ENCODE data around the gene MSRB1. TPM values are rescaled to one million over a fixed set of nuclear protein-coding genes. Genes with fewer than 3 reads are reported as not detected.

Gene MSRB1
- polyA plus RNA-seq, 1 donor from 2014 or later: 6.0 TPM

DNA sequence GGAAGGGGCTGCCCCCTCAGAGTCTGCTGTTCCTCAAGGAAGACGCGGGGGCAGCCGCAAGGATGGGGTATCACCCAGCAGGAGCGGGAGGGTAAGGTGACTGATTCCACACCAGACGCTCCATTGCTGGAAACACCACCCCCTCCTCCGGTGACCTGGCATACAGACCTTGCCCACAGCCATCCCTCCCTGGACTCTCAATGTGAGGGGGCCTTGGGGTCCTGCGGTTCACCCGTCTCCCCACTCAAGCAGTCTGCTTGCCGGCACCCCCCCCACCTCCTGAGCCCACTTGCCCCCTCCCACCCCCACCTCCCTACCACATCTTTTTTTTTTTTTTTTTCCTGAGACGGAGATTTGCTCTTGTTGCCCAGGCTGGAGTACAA is 12.7 kb downstream of the MSRB1 start:
- Histone ChIP-seq H2AFZ (ENCODE audit: low read depth, low read length) (no peak overlapping the region), H3K27ac (ENCODE audit: low read length) (no peak overlapping the region)

DNA sequence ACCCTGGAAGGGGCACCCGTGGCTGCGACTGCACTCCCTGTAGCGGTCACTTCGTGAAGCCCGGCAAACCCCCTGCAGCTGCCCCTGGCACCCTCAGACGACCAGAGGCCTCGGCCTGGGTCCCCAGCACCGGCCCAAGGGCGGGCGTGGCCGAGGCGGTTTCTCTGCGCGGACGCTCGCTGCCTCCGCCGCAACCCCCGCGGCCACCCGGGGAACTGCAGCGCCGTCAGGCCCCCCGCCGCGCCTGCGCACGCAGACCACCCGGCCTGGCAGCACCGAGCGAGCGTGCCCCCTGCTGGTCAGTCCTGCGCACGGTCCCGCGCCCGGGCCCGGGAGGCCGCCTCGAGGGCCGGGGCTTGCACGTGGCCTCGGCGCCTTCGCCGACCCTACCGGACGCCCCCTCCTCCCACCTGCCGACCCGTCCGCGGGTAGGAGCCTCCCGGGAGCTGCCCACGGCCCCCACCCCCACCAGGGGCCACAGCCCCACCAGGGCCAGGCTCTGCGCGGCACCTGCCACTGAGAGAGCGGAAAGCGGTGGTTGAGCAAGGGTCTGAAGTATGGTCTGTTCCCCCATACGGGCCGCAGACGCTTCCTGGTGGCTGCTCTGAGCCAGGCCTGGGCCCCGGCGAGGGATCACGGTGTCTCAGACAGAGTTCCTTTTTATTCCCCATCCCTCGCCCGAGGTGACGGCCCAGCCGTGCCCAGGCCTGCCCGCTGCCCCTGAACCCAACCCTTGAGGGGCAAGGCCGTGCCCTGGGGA is 13.2 kb downstream of the MSRB1 start:
- TF ChIP-seq, protein P1, sequence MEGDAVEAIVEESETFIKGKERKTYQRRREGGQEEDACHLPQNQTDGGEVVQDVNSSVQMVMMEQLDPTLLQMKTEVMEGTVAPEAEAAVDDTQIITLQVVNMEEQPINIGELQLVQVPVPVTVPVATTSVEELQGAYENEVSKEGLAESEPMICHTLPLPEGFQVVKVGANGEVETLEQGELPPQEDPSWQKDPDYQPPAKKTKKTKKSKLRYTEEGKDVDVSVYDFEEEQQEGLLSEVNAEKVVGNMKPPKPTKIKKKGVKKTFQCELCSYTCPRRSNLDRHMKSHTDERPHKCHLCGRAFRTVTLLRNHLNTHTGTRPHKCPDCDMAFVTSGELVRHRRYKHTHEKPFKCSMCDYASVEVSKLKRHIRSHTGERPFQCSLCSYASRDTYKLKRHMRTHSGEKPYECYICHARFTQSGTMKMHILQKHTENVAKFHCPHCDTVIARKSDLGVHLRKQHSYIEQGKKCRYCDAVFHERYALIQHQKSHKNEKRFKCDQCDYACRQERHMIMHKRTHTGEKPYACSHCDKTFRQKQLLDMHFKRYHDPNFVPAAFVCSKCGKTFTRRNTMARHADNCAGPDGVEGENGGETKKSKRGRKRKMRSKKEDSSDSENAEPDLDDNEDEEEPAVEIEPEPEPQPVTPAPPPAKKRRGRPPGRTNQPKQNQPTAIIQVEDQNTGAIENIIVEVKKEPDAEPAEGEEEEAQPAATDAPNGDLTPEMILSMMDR (IDR thresholded peaks at IDR 0.05; ENCODE audit: poor library complexity, severe bottlenecking): peak; percentile 95
- TF ChIP-seq MXI1 (conservative IDR thresholded peaks at IDR 0.05; ENCODE audit: poor library complexity, severe bottlenecking) (peak; percentile 28), SMC3 (conservative IDR thresholded peaks at IDR 0.05; ENCODE audit: poor library complexity) (peak; percentile 84), RAD21 (conservative IDR thresholded peaks at IDR 0.05) (peak; percentile 73), EP300 (conservative IDR thresholded peaks at IDR 0.05; ENCODE audit: poor library complexity, severe bottlenecking) (no peak)
- Histone ChIP-seq H3K9ac (ENCODE audit: low read length) (peak overlapping the region; percentile 38), H2AFZ (ENCODE audit: low read depth, low read length) (no peak overlapping the region), H3K79me2 (replicated peaks; ENCODE audit: insufficient read depth, low read length) (no peaks in the 10 kb centered on the region), H3K9me2 (ENCODE audit: insufficient read depth, low read length) (no peaks in the 10 kb centered on the region), H4K20me1 (ENCODE audit: insufficient read depth) (no peaks in the 10 kb centered on the region), H3K27ac (ENCODE audit: low read length) (no peak overlapping the region), H3K36me3 (ENCODE audit: insufficient read depth, low read length) (no peaks in the 10 kb centered on the region), H3K4me3 (ENCODE audit: low read length) (peak overlapping the region; percentile 56), H3K9me3 (ENCODE audit: low read length) (no peaks in the 10 kb centered on the region), H3K27me3 (ENCODE audit: insufficient read depth, low read depth, low read length) (no peaks in the 10 kb centered on the region), H3F3A (ENCODE audit: insufficient read depth, low read length, poor library complexity, severe bottlenecking) (no peaks in the 10 kb centered on the region), H3K4me2 (ENCODE audit: low read length) (no peak overlapping the region)

More for the DNA sequence above, 12.7 kb downstream of the MSRB1 start:
- H3K36me3 ChIP-seq (ENCODE audit: insufficient read depth, low read length): no peaks in the 10 kb centered on the region
- no peaks in the 10 kb centered on the region for H3K79me2 ChIP-seq (replicated peaks; ENCODE audit: insufficient read depth, low read length)
- H3K9me3 ChIP-seq (ENCODE audit: low read length): no peaks in the 10 kb centered on the region
- no peak overlapping the region for H3K4me2 ChIP-seq (ENCODE audit: low read length)
- H3K27me3 ChIP-seq (ENCODE audit: insufficient read depth, low read depth, low read length): no peaks in the 10 kb centered on the region
- no peak overlapping the region for H3K4me3 ChIP-seq (ENCODE audit: low read length)
- no peaks in the 10 kb centered on the region for H3F3A ChIP-seq (ENCODE audit: insufficient read depth, low read length, poor library complexity, severe bottlenecking)
- no peaks in the 10 kb centered on the region for H4K20me1 ChIP-seq (ENCODE audit: insufficient read depth)
- no peaks in the 10 kb centered on the region for H3K9me2 ChIP-seq (ENCODE audit: insufficient read depth, low read length)
- no peak overlapping the region for H3K9ac ChIP-seq (ENCODE audit: low read length)
- TF ChIP-seq EZH2 (IDR thresholded peaks at IDR 0.05; ENCODE audit: borderline replicate concordance, insufficient read depth, low read length, poor library complexity, severe bottlenecking) (no peak), SMC3 (conservative IDR thresholded peaks at IDR 0.05; ENCODE audit: poor library complexity) (no peak), REST (IDR thresholded peaks at IDR 0.05; ENCODE audit: borderline replicate concordance) (no peak), RAD21 (conservative IDR thresholded peaks at IDR 0.05) (no peak), MXI1 (conservative IDR thresholded peaks at IDR 0.05; ENCODE audit: poor library complexity, severe bottlenecking) (no peak)

All from neural cell (in vitro differentiated cells).